Activated CD4-positive, alpha-beta T cell treated with anti-CD3 and anti-CD28 coated beads for 36 hours (primary cell): ENCODE measurements around the gene LCE1F. TPM values are rescaled to one million over a fixed set of nuclear protein-coding genes. Genes with fewer than 3 reads are reported as not detected.
A peak's percentile ranks its signal among the peaks of the same experiment; 100 is the strongest.

Experiments used
- ATAC-seq: fragments of 200-7000 bp; cut with Tn5 transposase; one replicate; pipeline ENCODE4 v1.10.0; 2021; ENCODE audit warnings: mild to moderate bottlenecking, moderate library complexity
- CTCF ChIA-PET: fragments of 350-600 bp; sonication (Branson Sonifier 250); formaldehyde crosslinking; loops from one replicate; lab custom pipeline; 2021; ENCODE audit warnings: antibody characterized with exemption; lab: Charles Lee
- POLR2A ChIA-PET: fragments of 350-600 bp; sonication (Branson Sonifier 250); formaldehyde crosslinking; loops from one replicate; lab custom pipeline; 2021; ENCODE audit warnings: antibody characterized with exemption, inconsistent platforms; lab: Charles Lee
- DNase-seq: peaks from one replicate; pipeline ENCODE4 v3.0.0-alpha.2; 2020
- H3K27ac Mint-ChIP-seq: one replicate; pipeline ENCODE4 v1.8.0; 2021; ENCODE audit warnings: mixed read lengths
- H3K27me3 Mint-ChIP-seq: one replicate; pipeline ENCODE4 v1.8.0; 2021; ENCODE audit warnings: mixed read lengths
- H3K36me3 Mint-ChIP-seq: one replicate; pipeline ENCODE4 v1.8.0; 2021; ENCODE audit warnings: low read depth, mixed read lengths
- H3K4me1 Mint-ChIP-seq: one replicate; pipeline ENCODE4 v1.8.0; 2021; ENCODE audit warnings: mixed read lengths
- H3K4me3 Mint-ChIP-seq: one replicate; pipeline ENCODE4 v1.8.0; 2021; ENCODE audit warnings: mild to moderate bottlenecking, moderate library complexity, mixed read lengths
- H3K9me3 Mint-ChIP-seq: one replicate; pipeline ENCODE4 v1.8.0; 2021; ENCODE audit warnings: low read depth, mixed read lengths
- intact Hi-C, 2 experiments: fragments of 100-400 bp; cut with DNase I in 1 of 2; cut with micrococcal nuclease in 1 of 2; formaldehyde crosslinking; loops; one replicate each; pipeline versions ENCODE4 v1.14.2 to v1.15.1; 2022 to 2024; cut with DNase I, micrococcal nuclease
- total RNA-seq, 2 experiments: library from RNA; stranded (reverse); gene quantifications; one replicate each; pipeline ENCODE4 v1.2.3, GENCODE V29; 2021

LCE1F gene
- total RNA-seq, 2 experiments from 2014 or later, result not detected

- Mint-ChIP-seq H3K4me1 (no peaks in the 10 kb centered on the region), H3K9me3 (no peaks in the 10 kb centered on the region), H3K36me3 (no peaks in the 10 kb centered on the region), H3K4me3 (no peak overlapping the region), H3K27me3 (peaks cover 25% of the 10 kb centered on the region), H3K27ac (no peak overlapping the region)
- peak; percentile 53 for ATAC-seq
- DNase-seq, result peak; percentile 9
- ChIA-PET CTCF (no interaction called here), POLR2A (no interaction called here)
- intact Hi-C loops, result no loop called here
These were observed 8.2 kb downstream of the LCE1F start for GRCh38 chr1:152783095-152783494.

- intact Hi-C loops, result loop anchor here in 1 of 2 experiments (2.0 kb wide), 1 partner anchor 15 kb away; no protein-coding TSS in a partner anchor
- POLR2A ChIA-PET, result no interaction called here
- no peak within 1 kb of the TSS for H3K4me3 Mint-ChIP-seq
- no peaks in the 10 kb centered on the region for H3K36me3 Mint-ChIP-seq
- H3K4me1 Mint-ChIP-seq, result no peaks in the 10 kb centered on the region
- ATAC-seq (no peak), DNase-seq (no peak)
- CTCF ChIA-PET, result no interaction called here
- peaks cover 22% of the 10 kb centered on the region for H3K27me3 Mint-ChIP-seq
- no peak within 1 kb of the TSS for H3K27ac Mint-ChIP-seq
- no peaks in the 10 kb centered on the region for H3K9me3 Mint-ChIP-seq
These were observed 11.1 kb downstream of the LCE1F start, which contains the start of gene LCE1E for GRCh38 chr1:152786077-152786476. Gene LCE1E, plus strand, starts transcription at chr1:152786257. Its CDS starts 1,043 bp downstream, at chr1:152787300.

- ChIA-PET POLR2A (no interaction called here), CTCF (no interaction called here)
- ATAC-seq (no peak), DNase-seq (no peak)
- no peaks in the 10 kb centered on the region for H3K9me3 Mint-ChIP-seq
- H3K27me3 Mint-ChIP-seq, result peaks cover 5% of the 10 kb centered on the region
- H3K4me3 Mint-ChIP-seq, result no peak overlapping the region
- no peak overlapping the region for H3K27ac Mint-ChIP-seq
- H3K36me3 Mint-ChIP-seq, result no peaks in the 10 kb centered on the region
- intact Hi-C loops, result no loop called here
- H3K4me1 Mint-ChIP-seq, result no peaks in the 10 kb centered on the region
These were observed 20.7 kb downstream of the LCE1F start for GRCh38 chr1:152795686-152796085.

GRCh38 chr1:152796421-152796820, 21.5 kb downstream of the LCE1F start, which contains the start of gene LCE1D:
Gene LCE1D, plus strand, starts transcription at chr1:152796721. Its CDS starts 1,074 bp downstream, at chr1:152797795.
- ChIA-PET POLR2A (no interaction called here), CTCF (no interaction called here)
- no peak for DNase-seq
- no peak for ATAC-seq
- no peaks in the 10 kb centered on the region for H3K36me3 Mint-ChIP-seq
- no peaks in the 10 kb centered on the region for H3K9me3 Mint-ChIP-seq
- no peak within 1 kb of the TSS for H3K4me3 Mint-ChIP-seq
- peaks cover 8% of the 10 kb centered on the region for H3K27me3 Mint-ChIP-seq
- no peaks in the 10 kb centered on the region for H3K4me1 Mint-ChIP-seq
- no peak within 1 kb of the TSS for H3K27ac Mint-ChIP-seq
- intact Hi-C loops, result no loop called here

- Mint-ChIP-seq H3K4me1 (no peaks in the 10 kb centered on the region), H3K27ac (no peak overlapping the region), H3K4me3 (no peak overlapping the region), H3K27me3 (peaks cover 23% of the 10 kb centered on the region), H3K36me3 (no peaks in the 10 kb centered on the region), H3K9me3 (no peaks in the 10 kb centered on the region)
- no peak for DNase-seq
- intact Hi-C loops, result loop anchor here in 1 of 2 experiments (2.0 kb wide), 1 partner anchor 15 kb away; the partner anchor contains the start of gene LCE1E
- ATAC-seq, result no peak
- CTCF ChIA-PET, result no interaction called here
- POLR2A ChIA-PET, result no interaction called here
These were observed 26.4 kb downstream of the LCE1F start for GRCh38 chr1:152801333-152801732.

- POLR2A ChIA-PET, result no interaction called here
These were observed 31.6 kb downstream of the LCE1F start, which contains the start of gene LCE1C for GRCh38 chr1:152806576-152806975. Gene LCE1C, minus strand, starts transcription at chr1:152806651. Its CDS starts 1,173 bp downstream, at chr1:152805478.

GRCh38 chr1:152811050-152811449, 36.1 kb downstream of the LCE1F start:
- Mint-ChIP-seq H3K4me1 (no peaks in the 10 kb centered on the region), H3K27me3 (peaks cover 11% of the 10 kb centered on the region), H3K27ac (no peak overlapping the region), H3K4me3 (no peak overlapping the region), H3K36me3 (no peaks in the 10 kb centered on the region), H3K9me3 (no peaks in the 10 kb centered on the region)
- intact Hi-C loops, result no loop called here
- CTCF ChIA-PET, result no interaction called here
- POLR2A ChIA-PET, result no interaction called here
- no peak for DNase-seq
- ATAC-seq, result no peak

More at GRCh38 chr1:152806576-152806975, 31.6 kb downstream of the LCE1F start, which contains the start of gene LCE1C:
- Mint-ChIP-seq H3K9me3 (no peaks in the 10 kb centered on the region), H3K4me3 (no peak within 1 kb of the TSS), H3K36me3 (no peaks in the 10 kb centered on the region), H3K27ac (no peak within 1 kb of the TSS), H3K4me1 (no peaks in the 10 kb centered on the region), H3K27me3 (peaks cover 19% of the 10 kb centered on the region)
- intact Hi-C loops, result no loop called here
- no peak for DNase-seq
- no peak for ATAC-seq
- CTCF ChIA-PET, result interaction anchor here (0.6 to 1.0 kb wide), 2 partner anchors 17 to 55 kb away, joined by 3 to 4 read pairs; no protein-coding TSS in a partner anchor

GRCh38 chr1:152811671-152812070, 36.7 kb downstream of the LCE1F start, which contains the start of gene LCE1B:
Gene LCE1B, plus strand, starts transcription at chr1:152811971. Its CDS starts 476 bp downstream, at chr1:152812447.
- Mint-ChIP-seq H3K27ac (no peak within 1 kb of the TSS), H3K9me3 (no peaks in the 10 kb centered on the region), H3K36me3 (no peaks in the 10 kb centered on the region), H3K27me3 (peaks cover 11% of the 10 kb centered on the region), H3K4me3 (no peak within 1 kb of the TSS), H3K4me1 (no peaks in the 10 kb centered on the region)
- ATAC-seq (no peak), DNase-seq (no peak)
- CTCF ChIA-PET, result no interaction called here
- intact Hi-C loops, result no loop called here
- POLR2A ChIA-PET, result no interaction called here

- intact Hi-C loops, result no loop called here
- Mint-ChIP-seq H3K4me3 (no peak overlapping the region), H3K27me3 (peaks cover 11% of the 10 kb centered on the region), H3K4me1 (no peaks in the 10 kb centered on the region), H3K9me3 (no peaks in the 10 kb centered on the region), H3K36me3 (no peaks in the 10 kb centered on the region), H3K27ac (no peak overlapping the region)
- CTCF ChIA-PET, result no interaction called here
- DNase-seq, result no peak
- POLR2A ChIA-PET, result no interaction called here
- ATAC-seq, result no peak
These were observed 42.4 kb downstream of the LCE1F start for GRCh38 chr1:152817309-152817708.

- POLR2A ChIA-PET, result no interaction called here
- peaks cover 30% of the 10 kb centered on the region for H3K27me3 Mint-ChIP-seq
- no peaks in the 10 kb centered on the region for H3K4me1 Mint-ChIP-seq
- CTCF ChIA-PET, result interaction anchor here (0.7 to 0.9 kb wide), 2 partner anchors 17 to 343 kb away, joined by 3 to 4 read pairs; partner anchors contain the start of gene LCE1C
- H3K27ac Mint-ChIP-seq, result no peak overlapping the region
- DNase-seq (no peak), ATAC-seq (no peak)
- no peaks in the 10 kb centered on the region for H3K36me3 Mint-ChIP-seq
- H3K9me3 Mint-ChIP-seq, result no peaks in the 10 kb centered on the region
- no peak overlapping the region for H3K4me3 Mint-ChIP-seq
- intact Hi-C loops, result no loop called here
These were observed 48.4 kb downstream of the LCE1F start for GRCh38 chr1:152823294-152823693.

GRCh38 chr1:152824964-152825363, 50.0 kb downstream of the LCE1F start:
- ChIA-PET CTCF (no interaction called here), POLR2A (no interaction called here)
- no peaks in the 10 kb centered on the region for H3K9me3 Mint-ChIP-seq
- intact Hi-C loops, result no loop called here
- H3K27ac Mint-ChIP-seq, result no peak overlapping the region
- H3K36me3 Mint-ChIP-seq, result no peaks in the 10 kb centered on the region
- DNase-seq (no peak), ATAC-seq (no peak)
- no peak overlapping the region for H3K4me3 Mint-ChIP-seq
- no peaks in the 10 kb centered on the region for H3K4me1 Mint-ChIP-seq
- peaks cover 34% of the 10 kb centered on the region for H3K27me3 Mint-ChIP-seq
